HepG2 (cell line): ENCODE measurements around the gene NRSN2. TPM values are rescaled to one million over a fixed set of nuclear protein-coding genes. Genes with fewer than 3 reads are reported as not detected.

Experiments used
- CREM ChIP-seq, 2 experiments: sonication (generic) in 1 of 2; formaldehyde crosslinking in 1 of 2; IDR thresholded peaks; 2 replicates each; pipeline versions ENCODE4 v1.4.0 to v1.6.1; 2016 to 2020; ENCODE audit warnings: antibody characterized with exemption in 1 of 2, mild to moderate bottlenecking in 1 of 2, missing genetic modification reagents in 1 of 2
- MLX ChIP-seq: IDR thresholded peaks from 2 replicates; pipeline ENCODE4 v1.6.1; 2016
- POGZ ChIP-seq: sonication (generic); formaldehyde crosslinking; IDR thresholded peaks from 2 replicates; pipeline ENCODE4 v1.4.0; 2020; ENCODE audit warnings: mild to moderate bottlenecking, missing genetic modification reagents
- POLR2AphosphoS5 ChIP-seq: IDR thresholded peaks from 2 replicates; pipeline ENCODE4 v1.6.1; 2012; ENCODE audit warnings: low read depth, low read length
- PRMT3 ChIP-seq: sonication (generic); formaldehyde crosslinking; IDR thresholded peaks from 2 replicates; pipeline ENCODE4 v1.8.1; 2022; ENCODE audit warnings: low read depth, mild to moderate bottlenecking, moderate library complexity, missing genetic modification reagents, borderline replicate concordance
- SPEN ChIP-seq: sonication (generic); formaldehyde crosslinking; IDR thresholded peaks from 2 replicates; pipeline ENCODE4 v1.5.1; 2020; ENCODE audit warnings: low read depth, mild to moderate bottlenecking, missing genetic modification reagents
- SRSF9 ChIP-seq: fragments of 200-400 bp; formaldehyde crosslinking; IDR thresholded peaks from 2 replicates; pipeline ENCODE4 v1.6.1; 2018; ENCODE audit warnings: borderline replicate concordance, mild to moderate bottlenecking, low read depth, low read length; ENCODE audit not compliant: insufficient read depth, poor library complexity, severe bottlenecking
- TAF15 ChIP-seq: fragments of 200-400 bp; formaldehyde crosslinking; IDR thresholded peaks from one replicate; pipeline ENCODE4 v1.6.1; 2018; ENCODE audit warnings: mild to moderate bottlenecking, low read depth, low read length; ENCODE audit not compliant: poor library complexity, severe bottlenecking
- ZFP91 ChIP-seq: sonication (generic); formaldehyde crosslinking; IDR thresholded peaks from 2 replicates; pipeline ENCODE4 v1.9.0; 2022; ENCODE audit warnings: missing genetic modification reagents, mild to moderate bottlenecking, borderline replicate concordance
- ZNF281 ChIP-seq: sonication (generic); formaldehyde crosslinking; IDR thresholded peaks from 2 replicates; pipeline ENCODE4 v1.4.0; 2020; ENCODE audit warnings: missing genetic modification reagents, borderline replicate concordance
- ZNF512B ChIP-seq: sonication (generic); formaldehyde crosslinking; IDR thresholded peaks from 2 replicates; pipeline ENCODE4 v1.5.1; 2020; ENCODE audit warnings: missing genetic modification reagents, mild to moderate bottlenecking, borderline replicate concordance
- ZNF747 ChIP-seq: sonication (generic); formaldehyde crosslinking; IDR thresholded peaks from 2 replicates; pipeline ENCODE4 v1.8.1; 2023; ENCODE audit warnings: missing genetic modification reagents, mild to moderate bottlenecking, borderline replicate concordance
- polyA plus RNA-seq, 8 experiments: library from polyadenylated mRNA; depleted of rRNA in 3 of 8; stranded (reverse) in 7 of 8; unstranded in 1 of 8; fragments of >200 nt; fragmentation: Illumina TruSeq in 4 of 8; extraction: Trizol in 4 of 8; gene quantifications; 2 replicates each; pipeline versions ENCODE4 v1.2.1 to v1.2.3, GENCODE V29; 2011 to 2016; ENCODE audit warnings: low read depth in 4 of 8, missing spikeins in 1 of 8, mixed read lengths in 1 of 8; ENCODE audit not compliant: insufficient read depth in 1 of 8
- total RNA-seq, 5 experiments: library from RNA; depleted of rRNA; stranded (reverse); fragments of >200 nt; fragmentation: Illumina TruSeq; extraction: Trizol; gene quantifications; 2 replicates each; pipeline ENCODE4 v1.2.3, GENCODE V29; 2016; ENCODE audit warnings: low read depth in 1 of 5

The NRSN2 gene
- total and polyA plus RNA-seq, 2 of the 13 experiments (the other 11 are each of a cell fraction or from before 2014, with no cell fraction given), result 32.3 to 49.4 TPM

- TF ChIP-seq CREM (IDR thresholded peaks at IDR 0.05), result no peak
- TF ChIP-seq CREM (CRISPR knock-in tag; IDR thresholded peaks at IDR 0.05), result no peak
- no peak for TF ChIP-seq ZNF281
- TF ChIP-seq ZFP91, result peak; percentile 39
- no peak for TF ChIP-seq TAF15
- peak; percentile 27; the same call in 1 of the 2 replicates for TF ChIP-seq ZNF512B (CRISPR knock-in tag)
- TF ChIP-seq SPEN (CRISPR knock-in tag), result no peak
- peak; percentile 64 for TF ChIP-seq POLR2AphosphoS5
- TF ChIP-seq SRSF9, result no peak
- TF ChIP-seq POGZ (CRISPR knock-in tag), result no peak; the same call in 1 of the 2 replicates
- TF ChIP-seq MLX (CRISPR knock-in tag), result no peak
- TF ChIP-seq PRMT3 (CRISPR knock-in tag), result 0 out of 2 replicates have a peak, but pooled peaks have one; percentile 28
- 0 out of 2 replicates have a peak, but pooled peaks have one; percentile 58 for TF ChIP-seq ZNF747
Observed at GRCh38 chr20:400454-401275, 53.8 kb downstream of the NRSN2 start (continued).
